ENCODE data around the gene CTXND1.

The CTXND1 gene

GRCh38 chr15:80251428-80252120 is 439 bp downstream of the CTXND1 start:
- DNase-seq = no peak

- DNase-seq = no peak
These were observed 1.2 kb downstream of the CTXND1 start for GRCh38 chr15:80250614-80251427.

DNA sequence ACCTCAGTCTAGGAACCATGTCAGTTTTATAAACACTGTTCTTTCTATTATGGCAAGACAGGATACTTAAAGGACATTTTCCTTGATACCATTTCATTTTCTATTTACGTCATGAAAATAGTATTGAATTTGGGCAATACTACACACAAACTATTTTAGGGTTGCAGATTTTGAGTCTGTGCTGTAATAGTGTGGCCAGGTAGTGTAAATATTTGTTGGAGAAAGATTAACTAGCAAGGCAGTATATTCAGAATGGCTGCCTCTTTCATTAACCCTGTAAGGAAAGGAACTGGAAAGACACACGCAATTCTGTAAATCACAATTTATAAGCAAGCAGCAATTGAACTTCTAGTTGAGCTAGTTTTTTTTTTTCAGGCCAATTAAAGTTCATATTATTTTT is 2.0 kb downstream of the CTXND1 start:
- DNase-seq = no peak

GRCh38 chr15:80247320-80247719 is 4.7 kb downstream of the CTXND1 start:
- DNase-seq = no peak

- DNase-seq = no peak
These were observed 5.6 kb downstream of the CTXND1 start for GRCh38 chr15:80246425-80246894.

DNA sequence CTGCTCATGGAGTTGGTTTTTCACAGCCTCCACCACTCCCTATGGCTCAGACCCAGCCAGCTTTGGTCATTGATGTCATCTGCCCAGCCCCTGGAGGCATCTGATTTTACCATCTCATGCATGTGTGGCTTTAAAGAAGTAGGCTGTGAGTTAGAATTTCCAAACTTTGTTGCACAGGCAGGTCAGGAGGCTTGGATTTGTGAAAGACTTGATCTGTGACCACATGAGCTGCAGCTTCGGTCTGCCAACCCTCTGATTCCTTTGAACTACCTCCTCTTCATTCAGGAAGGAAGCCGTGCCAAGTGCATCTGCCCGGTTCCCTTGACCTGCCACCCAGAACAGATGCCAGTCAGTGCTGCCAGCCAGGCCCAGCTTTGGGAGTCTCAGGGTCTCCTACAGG is 9.2 kb downstream of the CTXND1 start:
- no peak for DNase-seq

DNA sequence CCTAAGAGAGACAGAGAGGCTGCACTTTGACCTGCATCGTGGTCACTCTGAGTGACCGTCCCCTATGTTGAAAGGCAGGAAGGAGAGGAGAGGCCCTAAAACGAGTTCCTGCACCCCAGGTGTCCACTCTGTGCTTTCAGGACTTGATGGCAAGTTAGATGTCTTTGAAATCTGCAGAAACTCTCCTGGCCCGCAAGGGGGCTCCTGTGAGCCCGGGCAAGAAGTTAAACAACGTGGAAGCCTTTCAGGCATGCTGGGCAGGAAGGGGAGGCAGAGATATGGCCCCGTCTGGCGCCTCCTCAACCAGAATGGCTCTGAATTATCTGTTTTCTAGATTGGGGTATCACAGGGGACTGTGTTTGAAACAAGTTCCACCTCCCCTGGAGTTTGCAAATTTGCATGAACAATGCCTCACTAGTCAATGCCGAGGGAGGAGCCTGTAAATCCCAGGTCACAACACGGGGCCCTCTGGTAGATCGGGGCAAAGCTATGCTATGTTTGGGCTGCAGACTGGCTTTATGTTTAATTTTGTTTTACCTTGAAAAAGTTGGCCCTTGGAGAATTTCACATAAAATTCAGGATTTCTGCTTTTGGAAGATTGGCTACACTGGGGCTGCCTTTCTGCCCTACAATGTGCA is 9.8 kb downstream of the CTXND1 start:
- no peak for DNase-seq

DNA sequence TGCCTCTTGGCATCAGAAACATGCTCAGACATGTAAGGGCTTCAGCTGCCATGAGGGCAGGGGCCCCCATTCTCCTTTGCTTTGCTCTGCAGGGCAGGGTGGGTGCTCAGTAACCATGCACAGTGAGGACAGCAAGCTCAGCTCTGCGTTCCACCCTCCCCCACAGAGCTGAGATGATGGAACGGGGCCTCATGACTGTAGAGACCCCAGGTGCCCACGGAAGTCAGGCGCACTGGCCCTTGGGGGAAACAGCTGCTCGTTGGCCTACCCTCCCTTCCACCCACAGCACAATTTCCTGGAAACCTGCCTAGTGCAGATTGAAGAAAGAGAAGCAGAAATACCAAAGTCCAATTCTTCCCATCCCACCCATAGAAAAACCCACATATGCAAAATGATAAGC is 10.5 kb downstream of the CTXND1 start:
- no peak for DNase-seq

GRCh38 chr15:80240276-80240675 is 11.7 kb downstream of the CTXND1 start:
- no peak for DNase-seq

GRCh38 chr15:80234883-80235282 is 17.1 kb downstream of the CTXND1 start:
- peak; percentile 45 for DNase-seq

GRCh38 chr15:80233581-80233980 is 18.4 kb downstream of the CTXND1 start:
- no peak for DNase-seq

DNA sequence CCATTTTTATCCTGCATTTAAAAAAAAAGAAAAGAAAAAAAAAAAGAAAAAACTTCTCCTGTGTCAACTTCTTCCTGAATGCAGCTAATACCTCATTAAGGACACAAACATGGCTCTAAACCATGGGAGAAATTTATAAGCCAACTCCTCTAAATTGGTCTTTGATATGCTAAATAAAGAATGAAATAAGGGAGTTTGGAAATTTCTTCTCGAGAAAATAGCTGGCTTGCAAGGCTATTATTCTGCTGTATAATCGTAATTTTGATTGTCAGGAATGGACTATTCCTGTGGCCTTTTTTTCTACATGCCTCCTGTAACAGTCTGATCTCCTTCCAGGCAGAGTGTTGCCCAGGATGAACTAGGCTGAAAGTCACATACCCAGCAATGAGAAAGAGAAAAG is 20.6 kb downstream of the CTXND1 start:
- DNase-seq = no peak

DNA sequence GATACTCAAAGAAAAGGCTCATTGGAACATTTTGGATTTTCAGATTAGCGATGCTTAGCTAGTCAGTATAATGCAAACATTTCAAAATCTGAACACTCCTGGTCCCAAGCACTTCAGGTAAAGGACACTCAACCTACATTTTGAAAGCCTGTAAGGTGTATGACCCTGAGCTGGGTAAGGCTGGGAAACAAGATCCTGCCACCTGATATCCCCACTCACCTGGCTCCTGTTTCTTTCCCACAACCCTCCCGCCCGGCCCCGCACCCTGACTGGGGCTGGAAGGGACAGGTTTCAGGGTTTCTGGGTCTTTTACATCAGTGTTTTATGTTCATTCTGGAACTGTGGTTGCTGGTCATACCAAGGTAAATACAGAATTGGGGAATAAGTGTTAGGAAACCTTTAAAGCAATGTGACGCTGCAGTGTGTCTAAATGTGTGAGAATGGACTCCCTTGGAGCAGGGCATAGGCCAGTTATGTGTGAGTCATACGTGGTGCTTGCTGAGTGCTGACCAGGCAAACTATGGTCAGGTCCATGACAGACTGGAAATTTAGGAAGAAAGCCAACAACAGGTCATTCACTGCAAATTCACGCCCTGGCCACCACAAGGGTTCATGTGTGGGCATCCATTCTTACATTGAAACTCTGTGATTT is 22.9 kb downstream of the CTXND1 start:
- DNase-seq = no peak

- DNase-seq = no peak
These were observed 32.1 kb downstream of the CTXND1 start for GRCh38 chr15:80219955-80220354.

DNA sequence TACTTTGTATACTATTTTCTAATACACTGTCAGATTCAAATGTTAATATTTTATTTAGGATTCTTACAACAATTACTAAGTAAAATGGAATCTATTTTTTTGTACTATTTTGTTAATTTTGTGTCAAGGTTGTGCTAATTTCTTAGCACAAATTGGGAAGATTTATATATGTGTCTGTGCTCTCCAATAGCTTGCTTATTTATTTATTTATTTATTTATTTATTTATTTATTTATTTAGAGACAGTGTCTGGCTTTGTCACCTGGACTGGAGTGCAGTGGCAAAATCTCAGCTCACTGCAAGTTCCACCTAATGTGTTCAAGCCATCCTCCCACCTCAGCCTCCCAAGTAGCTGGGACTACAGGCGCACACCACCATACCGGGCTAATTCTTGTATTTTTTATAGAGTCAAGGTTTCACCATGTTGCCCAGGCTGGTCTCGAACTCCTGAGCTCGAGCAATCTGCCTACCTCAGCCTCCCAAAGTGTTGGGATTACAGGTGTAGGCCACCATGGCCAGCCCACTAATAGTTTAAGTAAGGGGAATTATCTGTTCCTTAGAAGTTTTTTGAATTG is 34.6 kb downstream of the CTXND1 start:
- no peak for DNase-seq

GRCh38 chr15:80216911-80217310 is 35.1 kb downstream of the CTXND1 start:
- DNase-seq = no peak

GRCh38 chr15:80216141-80216540 is 35.9 kb downstream of the CTXND1 start:
- no peak for DNase-seq

DNA sequence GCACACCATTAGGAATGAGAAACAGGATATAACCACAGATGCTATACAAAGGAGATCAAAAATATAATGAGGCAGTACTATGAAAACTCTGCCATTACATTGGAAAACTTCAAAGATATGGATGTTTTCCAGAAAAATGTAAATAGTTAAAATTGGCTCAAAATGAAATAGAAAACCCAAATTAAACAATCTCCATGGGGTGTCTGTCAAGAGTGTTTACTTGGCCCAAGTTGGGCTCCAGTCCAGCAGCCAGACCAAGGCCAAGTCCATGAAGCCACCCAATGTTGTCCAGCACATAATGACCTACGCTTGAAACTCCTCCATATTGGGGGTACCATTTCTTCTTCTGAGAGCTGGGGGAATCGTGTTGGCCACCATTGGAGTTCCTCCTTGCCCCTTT is 37.1 kb downstream of the CTXND1 start:
- no peak for DNase-seq

GRCh38 chr15:80211976-80212375 is 40.0 kb downstream of the CTXND1 start:
- DNase-seq = no peak

- no peak for DNase-seq
These were observed 41.1 kb downstream of the CTXND1 start for GRCh38 chr15:80210611-80211573.
